ENCODE data around the gene IQCK.

GRCh38 chr16:19706846-19707245, 11.2 kb upstream of the IQCK start:
- TF ChIP-seq TARDBP (IDR thresholded peaks at IDR 0.05): no peak
- TF ChIP-seq LEF1 (IDR thresholded peaks at IDR 0.05; ENCODE audit: borderline replicate concordance): no peak
- TF ChIP-seq HDGF (IDR thresholded peaks at IDR 0.05; ENCODE audit: borderline replicate concordance): no peak
- no peak for TF ChIP-seq SUZ12 (IDR thresholded peaks at IDR 0.05)
